ENCODE results near the gene MOSPD3.

The MOSPD3 gene

DNA sequence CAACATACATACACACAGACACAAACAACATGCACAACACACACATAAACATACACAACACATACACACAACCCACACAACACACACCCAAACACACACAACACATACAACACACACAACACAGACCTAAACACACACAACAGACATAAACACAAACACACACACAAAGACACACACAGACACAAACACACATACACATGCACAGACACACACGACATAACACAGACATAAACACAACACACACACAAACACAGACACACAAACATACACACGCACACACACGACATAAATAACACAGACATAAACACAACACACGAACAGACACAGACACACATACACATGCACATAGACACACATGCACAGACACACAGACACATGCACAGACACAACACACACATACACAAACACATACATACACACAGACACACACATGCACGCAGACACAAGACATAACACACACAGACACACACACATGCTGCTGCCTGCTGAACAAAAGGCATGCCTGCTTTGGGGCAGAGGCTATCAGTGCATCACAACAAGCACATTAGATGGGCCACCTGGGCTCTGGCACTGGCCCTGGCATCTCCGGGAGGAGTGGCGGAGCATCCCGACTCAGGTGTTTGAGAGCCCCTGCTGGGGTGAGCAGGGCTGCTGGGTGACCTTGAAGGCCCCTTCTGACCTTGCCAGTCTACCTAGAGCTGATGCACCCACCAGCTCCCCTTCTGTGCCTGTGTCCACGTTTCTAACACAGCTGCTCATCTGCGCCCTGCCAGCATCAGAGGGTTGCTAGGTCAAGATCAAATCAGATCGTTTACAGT, 31.7 kb upstream of the MOSPD3 start:
- Histone ChIP-seq H3K4me2 (ENCODE audit: low read length) (no peak overlapping the region), H3K4me1 (ENCODE audit: insufficient read depth, low read length, severe bottlenecking) (peaks cover 27% of the 10 kb centered on the region), H3F3A (ENCODE audit: insufficient read depth, low read length) (no peaks in the 10 kb centered on the region), H3K27ac (ENCODE audit: low read depth, low read length, poor library complexity, severe bottlenecking) (no peak overlapping the region), H3K27me3 (ENCODE audit: insufficient read depth, low read length) (no peaks in the 10 kb centered on the region), H3K9me3 (ENCODE audit: low read length) (no peaks in the 10 kb centered on the region), H3K36me3 (ENCODE audit: insufficient read depth, low read length) (peaks cover 71% of the 10 kb centered on the region), H4K20me1 (ENCODE audit: insufficient read depth, low read length) (no peaks in the 10 kb centered on the region), H3K9ac (ENCODE audit: low read length) (no peak overlapping the region), H3K4me3 (ENCODE audit: low read depth, low read length, poor library complexity, severe bottlenecking) (no peak overlapping the region), H3K9me2 (ENCODE audit: low read depth, low read length) (no peaks in the 10 kb centered on the region), H3K79me2 (ENCODE audit: insufficient read depth, low read length) (no peaks in the 10 kb centered on the region), H2AFZ (ENCODE audit: low read length) (no peak overlapping the region)
- TF ChIP-seq EZH2 (IDR thresholded peaks at IDR 0.05; ENCODE audit: borderline replicate concordance, low read length), result no peak
- TF ChIP-seq, protein P1, sequence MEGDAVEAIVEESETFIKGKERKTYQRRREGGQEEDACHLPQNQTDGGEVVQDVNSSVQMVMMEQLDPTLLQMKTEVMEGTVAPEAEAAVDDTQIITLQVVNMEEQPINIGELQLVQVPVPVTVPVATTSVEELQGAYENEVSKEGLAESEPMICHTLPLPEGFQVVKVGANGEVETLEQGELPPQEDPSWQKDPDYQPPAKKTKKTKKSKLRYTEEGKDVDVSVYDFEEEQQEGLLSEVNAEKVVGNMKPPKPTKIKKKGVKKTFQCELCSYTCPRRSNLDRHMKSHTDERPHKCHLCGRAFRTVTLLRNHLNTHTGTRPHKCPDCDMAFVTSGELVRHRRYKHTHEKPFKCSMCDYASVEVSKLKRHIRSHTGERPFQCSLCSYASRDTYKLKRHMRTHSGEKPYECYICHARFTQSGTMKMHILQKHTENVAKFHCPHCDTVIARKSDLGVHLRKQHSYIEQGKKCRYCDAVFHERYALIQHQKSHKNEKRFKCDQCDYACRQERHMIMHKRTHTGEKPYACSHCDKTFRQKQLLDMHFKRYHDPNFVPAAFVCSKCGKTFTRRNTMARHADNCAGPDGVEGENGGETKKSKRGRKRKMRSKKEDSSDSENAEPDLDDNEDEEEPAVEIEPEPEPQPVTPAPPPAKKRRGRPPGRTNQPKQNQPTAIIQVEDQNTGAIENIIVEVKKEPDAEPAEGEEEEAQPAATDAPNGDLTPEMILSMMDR (IDR thresholded peaks at IDR 0.05; ENCODE audit: low read length), result no peak

DNA sequence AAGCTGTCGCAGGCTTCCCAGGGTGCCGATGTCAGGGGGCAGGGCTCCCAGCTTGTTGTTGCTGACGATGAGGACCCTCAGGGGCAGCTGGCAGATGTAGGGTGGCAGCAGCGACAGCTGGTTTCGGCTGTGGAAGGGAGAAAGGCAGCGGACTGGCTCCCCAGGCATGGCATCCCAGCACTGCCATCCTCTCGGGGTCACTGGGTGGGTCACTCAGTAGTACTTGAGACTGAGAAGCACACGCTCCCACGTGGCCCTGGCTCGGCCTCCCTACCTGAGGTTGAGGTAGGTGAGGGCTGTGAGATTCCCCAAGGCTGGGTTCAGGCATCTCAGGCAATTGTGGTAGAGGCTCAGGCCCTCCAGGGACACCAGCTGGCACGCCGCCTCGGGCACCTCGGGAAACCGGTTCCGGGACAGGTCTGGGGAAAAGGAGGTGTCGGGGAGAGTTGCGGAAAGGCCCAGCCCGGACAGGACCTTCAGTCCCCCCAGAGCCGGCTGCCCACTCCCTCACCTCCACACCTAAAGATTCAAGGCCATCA, 30.2 kb upstream of the MOSPD3 start:
- no peak overlapping the region for H3K4me2 ChIP-seq (ENCODE audit: low read length)
- H3K4me1 ChIP-seq (ENCODE audit: insufficient read depth, low read length, severe bottlenecking), result peaks cover 30% of the 10 kb centered on the region
- no peak overlapping the region for H3K9ac ChIP-seq (ENCODE audit: low read length)
- H3K9me2 ChIP-seq (ENCODE audit: low read depth, low read length), result no peaks in the 10 kb centered on the region
- peaks cover 57% of the 10 kb centered on the region for H3K36me3 ChIP-seq (ENCODE audit: insufficient read depth, low read length)
- TF ChIP-seq, protein P1 (IDR thresholded peaks at IDR 0.05; ENCODE audit: low read length), result no peak
- TF ChIP-seq EZH2 (IDR thresholded peaks at IDR 0.05; ENCODE audit: borderline replicate concordance, low read length), result no peak
- H4K20me1 ChIP-seq (ENCODE audit: insufficient read depth, low read length), result no peaks in the 10 kb centered on the region
- H3K9me3 ChIP-seq (ENCODE audit: low read length), result no peaks in the 10 kb centered on the region
- no peaks in the 10 kb centered on the region for H3K27me3 ChIP-seq (ENCODE audit: insufficient read depth, low read length)
- H3K27ac ChIP-seq (ENCODE audit: low read depth, low read length, poor library complexity, severe bottlenecking), result no peak overlapping the region
- no peaks in the 10 kb centered on the region for H3F3A ChIP-seq (ENCODE audit: insufficient read depth, low read length)
- H3K79me2 ChIP-seq (ENCODE audit: insufficient read depth, low read length), result no peaks in the 10 kb centered on the region
- no peak overlapping the region for H3K4me3 ChIP-seq (ENCODE audit: low read depth, low read length, poor library complexity, severe bottlenecking)
- no peak overlapping the region for H2AFZ ChIP-seq (ENCODE audit: low read length)

DNA sequence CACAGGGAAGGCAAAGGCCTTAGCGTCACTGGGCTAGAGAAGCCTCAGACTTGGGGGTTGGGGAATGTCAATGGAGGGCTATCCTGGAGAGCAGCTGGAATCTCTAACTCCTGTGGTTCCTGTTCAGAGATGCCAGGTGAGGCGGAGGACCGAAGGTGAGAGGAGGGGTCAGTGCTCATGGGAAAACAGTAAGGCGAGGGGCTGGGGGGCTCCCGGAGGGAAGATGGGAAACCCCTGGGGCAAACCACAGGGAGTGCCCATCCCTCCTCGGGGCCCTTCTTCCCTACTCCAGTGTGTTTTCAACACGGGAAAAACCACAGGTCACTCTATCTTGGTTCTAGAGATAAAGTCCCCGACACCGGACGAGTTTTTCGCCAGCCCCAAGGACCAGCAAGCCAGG, 29.7 kb upstream of the MOSPD3 start:
- no peaks in the 10 kb centered on the region for H3K9me3 ChIP-seq (ENCODE audit: low read length)
- H3K4me2 ChIP-seq (ENCODE audit: low read length), result no peak overlapping the region
- no peak overlapping the region for H3K4me3 ChIP-seq (ENCODE audit: low read depth, low read length, poor library complexity, severe bottlenecking)
- no peak overlapping the region for H2AFZ ChIP-seq (ENCODE audit: low read length)
- TF ChIP-seq, protein P1 (IDR thresholded peaks at IDR 0.05; ENCODE audit: low read length), result no peak
- TF ChIP-seq EZH2 (IDR thresholded peaks at IDR 0.05; ENCODE audit: borderline replicate concordance, low read length), result no peak
- H3K36me3 ChIP-seq (ENCODE audit: insufficient read depth, low read length), result peaks cover 52% of the 10 kb centered on the region
- H3K9me2 ChIP-seq (ENCODE audit: low read depth, low read length), result no peaks in the 10 kb centered on the region
- H3K79me2 ChIP-seq (ENCODE audit: insufficient read depth, low read length), result no peaks in the 10 kb centered on the region
- H3K27ac ChIP-seq (ENCODE audit: low read depth, low read length, poor library complexity, severe bottlenecking), result peak overlapping the region; percentile 92
- H3K27me3 ChIP-seq (ENCODE audit: insufficient read depth, low read length), result no peaks in the 10 kb centered on the region
- no peaks in the 10 kb centered on the region for H4K20me1 ChIP-seq (ENCODE audit: insufficient read depth, low read length)
- H3K9ac ChIP-seq (ENCODE audit: low read length), result no peak overlapping the region
- peaks cover 32% of the 10 kb centered on the region for H3K4me1 ChIP-seq (ENCODE audit: insufficient read depth, low read length, severe bottlenecking)
- H3F3A ChIP-seq (ENCODE audit: insufficient read depth, low read length), result no peaks in the 10 kb centered on the region

Measured in OCI-LY1 (cell line).